AG04449 (cell line): ENCODE results near the gene PHOX2B.

ENCODE experiments used
- CTCF ChIA-PET: fragments of 350-600 bp; formaldehyde crosslinking; extraction: SDS; loops from one replicate; lab custom pipeline; 2021; ENCODE audit warnings: antibody characterized with exemption; lab: Yijun Ruan, JAX
- POLR2A ChIA-PET: fragments of 400-600, 350-600 bp; formaldehyde crosslinking; extraction: SDS; loops from one replicate; lab custom pipeline; 2020; ENCODE audit warnings: antibody characterized with exemption, inconsistent platforms; lab: Yijun Ruan, JAX
- DNase-seq: peaks from one replicate; pipeline ENCODE4 v3.0.0-alpha.2; 2010; ENCODE audit warnings: low read depth, low spot score
- H3K4me3 ChIP-seq: 2 replicates; pipeline ENCODE4 v1.5.1; 2011; ENCODE audit warnings: low read depth, mild to moderate bottlenecking, control low read depth, low read length
- TF ChIP-seq, protein P1 (sequence below): IDR thresholded peaks from one replicate; pipeline ENCODE4 v1.5.1; 2011; ENCODE audit warnings: mild to moderate bottlenecking, moderate library complexity, low read length, control low read depth, inconsistent platforms; ENCODE audit not compliant: insufficient read depth; ENCODE audit errors: missing control alignments

PHOX2B gene

DNA sequence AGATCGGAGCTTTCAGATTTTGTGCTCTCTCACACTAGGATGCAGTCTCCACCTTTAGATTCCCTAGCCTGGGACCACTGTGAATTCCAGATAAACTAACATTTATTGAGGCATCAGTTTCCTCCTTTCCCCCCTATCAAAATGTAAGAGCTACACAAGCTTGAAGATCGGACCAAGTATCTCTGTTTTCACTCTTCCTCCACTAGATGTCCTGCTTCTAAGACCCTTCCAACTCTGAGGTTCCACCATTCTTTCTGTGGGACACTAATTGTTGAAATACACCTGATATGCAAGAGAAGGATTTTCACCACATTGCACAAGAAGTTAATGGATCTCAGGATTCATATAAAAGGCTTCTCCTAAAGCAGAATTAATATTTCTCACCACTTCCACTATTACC is 43.0 kb upstream of the PHOX2B start:
- no peak overlapping the region for H3K4me3 ChIP-seq
- DNase-seq = no peak
- POLR2A ChIA-PET = no interaction called here
- TF ChIP-seq, protein P1, sequence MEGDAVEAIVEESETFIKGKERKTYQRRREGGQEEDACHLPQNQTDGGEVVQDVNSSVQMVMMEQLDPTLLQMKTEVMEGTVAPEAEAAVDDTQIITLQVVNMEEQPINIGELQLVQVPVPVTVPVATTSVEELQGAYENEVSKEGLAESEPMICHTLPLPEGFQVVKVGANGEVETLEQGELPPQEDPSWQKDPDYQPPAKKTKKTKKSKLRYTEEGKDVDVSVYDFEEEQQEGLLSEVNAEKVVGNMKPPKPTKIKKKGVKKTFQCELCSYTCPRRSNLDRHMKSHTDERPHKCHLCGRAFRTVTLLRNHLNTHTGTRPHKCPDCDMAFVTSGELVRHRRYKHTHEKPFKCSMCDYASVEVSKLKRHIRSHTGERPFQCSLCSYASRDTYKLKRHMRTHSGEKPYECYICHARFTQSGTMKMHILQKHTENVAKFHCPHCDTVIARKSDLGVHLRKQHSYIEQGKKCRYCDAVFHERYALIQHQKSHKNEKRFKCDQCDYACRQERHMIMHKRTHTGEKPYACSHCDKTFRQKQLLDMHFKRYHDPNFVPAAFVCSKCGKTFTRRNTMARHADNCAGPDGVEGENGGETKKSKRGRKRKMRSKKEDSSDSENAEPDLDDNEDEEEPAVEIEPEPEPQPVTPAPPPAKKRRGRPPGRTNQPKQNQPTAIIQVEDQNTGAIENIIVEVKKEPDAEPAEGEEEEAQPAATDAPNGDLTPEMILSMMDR = no peak
- CTCF ChIA-PET = no interaction called here

DNA sequence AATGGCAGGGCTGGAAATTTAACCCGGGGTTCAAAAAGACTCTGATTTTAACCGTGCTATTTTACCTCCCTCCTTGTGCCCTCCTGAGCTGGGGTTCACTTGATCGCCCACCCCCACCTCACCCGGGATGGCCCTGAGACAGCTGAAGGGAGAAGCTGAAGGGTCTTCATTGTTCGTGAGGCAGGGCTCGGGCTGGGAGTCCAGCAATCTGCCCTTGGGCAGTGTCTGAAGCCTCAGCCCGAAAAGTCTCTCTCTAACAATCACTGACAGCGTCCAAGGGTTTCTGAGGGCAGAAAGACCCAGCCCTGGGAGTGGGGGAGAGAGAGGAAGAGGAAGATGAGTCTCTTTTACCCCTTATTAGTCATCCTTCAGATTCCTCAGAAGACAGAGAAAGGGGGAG is 39.4 kb upstream of the PHOX2B start:
- CTCF ChIA-PET = no interaction called here
- DNase-seq = no peak

GRCh38 chr4:41785665-41786064 is 37.1 kb upstream of the PHOX2B start:
- ChIA-PET POLR2A (no interaction called here), CTCF (no interaction called here)
- TF ChIP-seq, protein P1 = no peak
- DNase-seq = no peak
- no peak overlapping the region for H3K4me3 ChIP-seq

More for the DNA sequence above, 39.4 kb upstream of the PHOX2B start:
- no peak overlapping the region for H3K4me3 ChIP-seq
- TF ChIP-seq, protein P1 = no peak
- POLR2A ChIA-PET = no interaction called here

DNA sequence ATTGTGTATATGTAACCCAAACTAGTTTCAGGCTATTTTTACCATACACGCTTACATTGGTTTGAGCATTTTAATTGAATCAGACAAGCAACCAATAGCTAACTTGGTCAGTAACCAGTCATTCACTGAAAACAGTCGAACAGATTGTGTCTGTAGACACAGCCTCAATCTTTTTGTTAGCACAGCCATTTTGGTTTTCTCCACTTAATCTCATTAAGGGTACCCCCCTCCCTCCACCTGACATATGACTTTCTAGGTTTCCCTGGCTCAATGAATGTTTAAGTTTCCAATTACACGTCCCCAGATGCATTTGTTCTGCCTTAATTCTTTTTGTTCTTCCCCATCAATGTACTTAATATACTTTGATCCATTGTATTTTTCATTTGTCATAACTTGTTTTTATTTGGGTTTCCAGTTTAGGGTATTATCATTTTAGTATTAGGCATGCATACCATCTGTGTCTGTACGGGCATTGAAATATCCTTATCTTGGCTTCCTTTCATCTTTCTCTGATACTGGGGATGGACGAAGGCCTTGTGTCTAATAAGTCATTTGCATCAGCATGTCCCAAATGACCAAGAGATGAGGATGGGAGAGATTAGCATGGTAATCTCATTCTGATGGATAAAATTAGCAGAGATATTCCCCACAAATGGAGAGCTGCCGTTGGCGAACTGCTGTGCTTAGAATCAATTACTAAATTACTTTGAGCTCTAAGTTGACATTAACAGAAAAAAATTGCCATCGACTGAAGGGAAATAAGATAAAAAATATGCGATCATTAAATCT is 35.9 kb upstream of the PHOX2B start:
- TF ChIP-seq, protein P1 = no peak
- ChIA-PET CTCF (no interaction called here), POLR2A (no interaction called here)
- no peak overlapping the region for H3K4me3 ChIP-seq
- DNase-seq = no peak

DNA sequence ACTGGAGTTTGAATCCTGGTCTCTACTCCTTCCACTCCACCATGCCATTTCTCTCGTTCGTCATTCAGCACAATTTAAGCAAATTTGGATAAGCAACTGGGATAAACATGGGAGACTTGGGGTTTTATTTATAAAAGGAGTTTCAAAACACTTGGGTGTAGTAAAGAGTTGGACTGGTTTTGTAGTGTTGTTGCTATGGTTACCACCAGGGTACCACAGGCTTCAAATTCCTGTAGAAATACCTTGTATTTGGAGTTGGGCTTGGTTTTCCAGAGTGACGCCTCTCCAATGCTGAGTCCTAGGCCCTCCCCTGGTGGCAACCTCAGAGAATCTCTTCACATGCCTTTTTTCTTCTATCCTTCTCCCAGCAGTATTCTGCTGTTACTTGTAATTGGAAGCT is 27.9 kb upstream of the PHOX2B start:
- no peak overlapping the region for H3K4me3 ChIP-seq
- DNase-seq = no peak
- TF ChIP-seq, protein P1 = no peak
- ChIA-PET POLR2A (no interaction called here), CTCF (no interaction called here)

DNA sequence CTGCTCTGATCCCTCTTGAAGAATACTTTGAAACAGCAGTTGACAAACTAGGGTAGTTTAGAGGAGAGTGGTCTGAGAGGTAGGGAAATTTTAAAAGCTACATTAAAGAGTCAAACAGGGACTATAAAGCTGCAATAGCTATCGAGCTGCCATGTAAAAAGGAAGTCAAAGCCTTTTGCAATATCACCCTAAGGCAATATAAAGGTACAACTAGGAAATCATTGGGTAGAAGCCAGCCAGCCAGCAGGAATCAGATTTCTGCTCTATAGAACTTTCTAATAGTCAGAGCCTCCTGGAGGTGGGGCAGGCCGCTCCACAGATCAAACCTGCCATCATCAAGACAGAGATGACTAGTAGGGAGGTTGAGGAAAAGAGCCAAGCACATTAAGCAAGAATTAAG is 15.2 kb upstream of the PHOX2B start:
- CTCF ChIA-PET = no interaction called here
- H3K4me3 ChIP-seq = no peak overlapping the region
- TF ChIP-seq, protein P1 = no peak
- no peak for DNase-seq
- POLR2A ChIA-PET = no interaction called here
